Measurements from ENCODE around the gene RYR2.
A peak's percentile ranks its signal among the peaks of the same experiment; 100 is the strongest.

Gene RYR2

GRCh38 chr1:237791592-237791991, 749.6 kb downstream of the RYR2 start:
- TF ChIP-seq CTCF (IDR thresholded peaks at IDR 0.05; ENCODE audit: extremely low read depth, missing control alignments): no peak
- no peak for DNase-seq (ENCODE audit: low spot score)

- no peak for DNase-seq (ENCODE audit: low spot score)
- no peak for TF ChIP-seq CTCF (IDR thresholded peaks at IDR 0.05; ENCODE audit: extremely low read depth, missing control alignments)
These were observed 750.2 kb downstream of the RYR2 start for GRCh38 chr1:237792149-237792548.

GRCh38 chr1:237792726-237793125, 750.7 kb downstream of the RYR2 start:
- no peak for DNase-seq (ENCODE audit: low spot score)
- no peak for TF ChIP-seq CTCF (IDR thresholded peaks at IDR 0.05; ENCODE audit: extremely low read depth, missing control alignments)

- TF ChIP-seq CTCF (IDR thresholded peaks at IDR 0.05; ENCODE audit: extremely low read depth, missing control alignments): no peak
- no peak for DNase-seq (ENCODE audit: low spot score)
These were observed 752.1 kb downstream of the RYR2 start for GRCh38 chr1:237794071-237794470.

- no peak for DNase-seq (ENCODE audit: low spot score)
- TF ChIP-seq CTCF (IDR thresholded peaks at IDR 0.05; ENCODE audit: extremely low read depth, missing control alignments): no peak
These were observed 753.6 kb downstream of the RYR2 start for GRCh38 chr1:237795558-237795957.

- peak; percentile 29 for DNase-seq (ENCODE audit: low spot score)
These were observed 757.9 kb downstream of the RYR2 start for GRCh38 chr1:237799762-237800474.

GRCh38 chr1:237804516-237804915, 762.5 kb downstream of the RYR2 start:
- no peak for TF ChIP-seq CTCF (IDR thresholded peaks at IDR 0.05; ENCODE audit: extremely low read depth, missing control alignments)

More at GRCh38 chr1:237799762-237800474, 757.9 kb downstream of the RYR2 start:
- TF ChIP-seq CTCF (IDR thresholded peaks at IDR 0.05; ENCODE audit: extremely low read depth, missing control alignments): no peak

More at GRCh38 chr1:237804516-237804915, 762.5 kb downstream of the RYR2 start:
- no peak for DNase-seq (ENCODE audit: low spot score)
